AG04449 (cell line): ENCODE data around the gene PSMD9.
"Not testable (repeated sequence)": the region's sequence is repeated elsewhere in the genome, so short reads cannot be mapped to it uniquely, and the experiment has no call there.

Experiments used
- CTCF ChIA-PET: fragments of 350-600 bp; formaldehyde crosslinking; extraction: SDS; loops from one replicate; lab custom pipeline; 2021; ENCODE audit warnings: antibody characterized with exemption; lab: Yijun Ruan, JAX
- POLR2A ChIA-PET: fragments of 400-600, 350-600 bp; formaldehyde crosslinking; extraction: SDS; loops from one replicate; lab custom pipeline; 2020; ENCODE audit warnings: antibody characterized with exemption, inconsistent platforms; lab: Yijun Ruan, JAX
- DNase-seq: peaks from one replicate; pipeline ENCODE4 v3.0.0-alpha.2; 2010; ENCODE audit warnings: low read depth, low spot score
- H3K4me3 ChIP-seq: 2 replicates; pipeline ENCODE4 v1.5.1; 2011; ENCODE audit warnings: low read depth, mild to moderate bottlenecking, control low read depth, low read length
- TF ChIP-seq, protein P1 (sequence below): IDR thresholded peaks from one replicate; pipeline ENCODE4 v1.5.1; 2011; ENCODE audit warnings: mild to moderate bottlenecking, moderate library complexity, low read length, control low read depth, inconsistent platforms; ENCODE audit not compliant: insufficient read depth; ENCODE audit errors: missing control alignments

The PSMD9 gene

DNA sequence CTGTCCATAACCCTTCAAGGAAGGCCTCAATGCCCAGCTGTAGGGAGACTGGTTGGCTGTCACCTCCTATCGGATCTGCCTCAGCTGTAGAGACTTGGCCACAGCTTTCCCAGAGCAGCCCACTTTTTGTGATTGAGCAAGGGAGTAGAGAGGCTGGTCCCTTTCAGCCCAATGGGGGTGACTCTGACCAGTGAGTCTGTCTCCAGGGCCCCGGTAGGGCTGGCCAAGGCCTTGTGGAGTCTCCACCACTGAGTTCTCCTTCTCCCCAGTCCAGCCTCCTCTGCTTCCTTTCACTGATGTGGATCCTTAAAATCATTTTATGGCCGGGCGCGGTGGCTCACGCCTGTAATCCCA, 15.4 kb upstream of the PSMD9 start:
- TF ChIP-seq, protein P1, sequence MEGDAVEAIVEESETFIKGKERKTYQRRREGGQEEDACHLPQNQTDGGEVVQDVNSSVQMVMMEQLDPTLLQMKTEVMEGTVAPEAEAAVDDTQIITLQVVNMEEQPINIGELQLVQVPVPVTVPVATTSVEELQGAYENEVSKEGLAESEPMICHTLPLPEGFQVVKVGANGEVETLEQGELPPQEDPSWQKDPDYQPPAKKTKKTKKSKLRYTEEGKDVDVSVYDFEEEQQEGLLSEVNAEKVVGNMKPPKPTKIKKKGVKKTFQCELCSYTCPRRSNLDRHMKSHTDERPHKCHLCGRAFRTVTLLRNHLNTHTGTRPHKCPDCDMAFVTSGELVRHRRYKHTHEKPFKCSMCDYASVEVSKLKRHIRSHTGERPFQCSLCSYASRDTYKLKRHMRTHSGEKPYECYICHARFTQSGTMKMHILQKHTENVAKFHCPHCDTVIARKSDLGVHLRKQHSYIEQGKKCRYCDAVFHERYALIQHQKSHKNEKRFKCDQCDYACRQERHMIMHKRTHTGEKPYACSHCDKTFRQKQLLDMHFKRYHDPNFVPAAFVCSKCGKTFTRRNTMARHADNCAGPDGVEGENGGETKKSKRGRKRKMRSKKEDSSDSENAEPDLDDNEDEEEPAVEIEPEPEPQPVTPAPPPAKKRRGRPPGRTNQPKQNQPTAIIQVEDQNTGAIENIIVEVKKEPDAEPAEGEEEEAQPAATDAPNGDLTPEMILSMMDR: no peak
- ChIA-PET CTCF (interaction anchor here (0.9 to 3.0 kb wide), 7 partner anchors 11 to 79 kb away, joined by 3 to 16 read pairs (median 5); partner anchors contain the start of genes PSMD9 and RHOF), POLR2A (interaction anchor here (1.0 kb wide), 1 partner anchor 15 kb away, joined by 10 read pairs; the partner anchor contains the start of gene PSMD9)
- no peak overlapping the region for H3K4me3 ChIP-seq
- DNase-seq: no peak

DNA sequence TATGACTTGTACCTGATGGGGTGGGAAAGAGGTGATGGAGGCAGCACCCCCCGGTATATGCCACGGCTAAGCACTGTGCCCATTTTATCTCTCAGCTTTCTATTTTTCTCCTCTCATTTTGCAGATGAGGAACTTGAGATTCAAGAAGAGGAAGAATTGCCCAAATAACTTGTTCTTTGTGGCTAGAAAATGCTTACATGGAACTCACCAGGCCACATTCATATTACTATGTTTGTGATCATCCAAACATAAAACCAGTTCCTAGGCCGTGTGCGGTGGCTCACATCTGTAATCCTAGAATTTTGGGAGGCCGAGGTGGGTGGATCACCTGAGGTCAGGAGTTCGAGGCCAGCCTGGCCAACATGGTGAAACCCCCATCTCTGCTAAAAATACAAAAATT, 14.5 kb upstream of the PSMD9 start:
- DNase-seq: no peak
- TF ChIP-seq, protein P1: no peak
- H3K4me3 ChIP-seq: no peak overlapping the region
- POLR2A ChIA-PET: no interaction called here
- CTCF ChIA-PET: interaction anchor here (1.5 to 3.0 kb wide), 4 partner anchors 11 to 80 kb away, joined by 5 to 16 read pairs (median 10); partner anchors contain the start of genes PSMD9 and RHOF

DNA sequence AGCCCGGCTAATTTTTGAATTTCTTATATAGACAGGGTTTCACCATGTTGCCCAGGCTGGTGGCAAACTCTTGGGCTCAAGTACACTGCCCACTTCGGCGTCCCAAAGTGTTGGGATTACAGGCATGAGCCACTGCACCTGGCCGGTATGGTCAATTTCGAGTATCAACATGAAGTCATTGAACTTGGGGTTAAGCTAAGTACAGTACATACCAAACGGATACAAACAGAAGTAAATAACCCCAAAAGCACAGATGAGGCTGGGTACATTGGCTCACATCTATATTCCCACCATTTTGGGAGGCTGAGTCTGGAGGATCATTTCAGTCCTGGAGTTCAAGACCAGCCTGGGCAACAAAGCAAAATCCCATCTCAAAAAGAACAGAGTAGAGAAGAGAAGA, 13.0 kb upstream of the PSMD9 start:
- no peak for DNase-seq
- H3K4me3 ChIP-seq: no peak overlapping the region
- ChIA-PET POLR2A (no interaction called here), CTCF (interaction anchor here (1.1 to 1.6 kb wide), 2 partner anchors 13 to 81 kb away, joined by 3 to 8 read pairs; partner anchors contain the start of genes PSMD9 and RHOF)
- TF ChIP-seq, protein P1: no peak

DNA sequence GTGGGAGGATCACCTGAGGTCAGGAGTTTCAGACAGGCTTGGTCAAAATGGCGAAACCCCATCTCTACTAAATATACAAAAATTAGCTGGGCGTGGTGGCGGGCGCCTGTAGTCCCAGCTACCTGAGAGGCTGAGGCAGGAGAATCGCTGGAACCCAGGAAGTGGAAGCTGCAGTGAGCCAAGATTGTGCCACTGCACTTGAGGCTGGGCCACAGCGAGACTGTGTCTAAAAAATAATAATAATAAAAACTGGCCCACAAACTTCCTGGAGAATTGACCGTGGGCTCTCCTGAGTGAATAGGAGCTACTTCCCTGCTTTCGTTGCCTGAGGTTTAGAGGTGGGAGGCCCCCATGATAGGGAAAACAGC, 12.5 kb upstream of the PSMD9 start:
- POLR2A ChIA-PET: not testable (repeated sequence)
- CTCF ChIA-PET: interaction anchor here (1.1 to 1.6 kb wide), 2 partner anchors 12 to 82 kb away, joined by 3 to 8 read pairs; partner anchors contain the start of genes PSMD9 and RHOF

DNA sequence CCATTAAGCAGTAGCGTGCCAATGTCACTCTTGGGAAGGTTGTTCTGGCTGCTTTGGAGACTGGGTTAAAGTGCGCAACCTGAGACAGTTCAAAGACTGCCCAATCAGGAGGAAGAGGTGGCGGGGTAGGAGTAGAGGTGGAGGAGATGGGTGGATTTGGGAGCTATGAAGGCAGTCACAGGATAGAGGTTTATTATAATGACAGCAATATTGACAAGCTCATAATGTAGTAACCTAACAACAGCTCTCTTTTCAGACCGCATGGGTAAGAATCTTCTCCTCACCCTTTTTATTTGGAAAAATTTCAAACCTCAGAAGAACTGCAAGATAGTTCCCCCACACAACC, 5.3 kb upstream of the PSMD9 start:
- DNase-seq: no peak
- CTCF ChIA-PET: interaction anchor here (0.8 to 5.1 kb wide), 6 partner anchors 10 to 89 kb away, joined by 3 to 34 read pairs (median 3); partner anchors contain the start of gene RHOF
- POLR2A ChIA-PET: no interaction called here
- TF ChIP-seq, protein P1: no peak
- H3K4me3 ChIP-seq: no peak overlapping the region

More for the DNA sequence above, 12.5 kb upstream of the PSMD9 start:
- H3K4me3 ChIP-seq, DNase-seq: not testable (repeated sequence)

DNA sequence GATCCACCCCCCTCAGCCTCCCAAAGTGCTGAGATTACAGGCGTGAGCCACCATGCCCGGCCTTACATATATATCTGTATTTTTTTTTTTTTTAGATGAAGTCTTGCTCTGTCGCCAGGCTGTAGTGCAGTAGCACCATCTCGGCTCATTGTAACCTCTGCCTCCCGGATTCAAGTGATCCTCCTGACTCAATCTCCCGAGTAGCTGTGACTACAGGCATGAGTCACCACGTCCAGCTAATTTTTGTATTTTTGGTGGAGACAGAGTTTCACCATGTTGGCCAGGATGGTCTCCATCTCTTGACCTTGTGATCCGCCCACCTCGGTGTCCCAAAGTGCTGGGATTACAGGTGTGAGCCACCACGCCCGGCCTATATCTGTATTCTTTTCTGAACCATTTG, 3.5 kb upstream of the PSMD9 start:
- H3K4me3 ChIP-seq, DNase-seq, POLR2A ChIA-PET: not testable (repeated sequence)
- CTCF ChIA-PET: interaction anchor here (1.4 to 5.1 kb wide), 2 partner anchors 12 to 91 kb away, joined by 6 to 34 read pairs; partner anchors contain the start of gene RHOF

DNA sequence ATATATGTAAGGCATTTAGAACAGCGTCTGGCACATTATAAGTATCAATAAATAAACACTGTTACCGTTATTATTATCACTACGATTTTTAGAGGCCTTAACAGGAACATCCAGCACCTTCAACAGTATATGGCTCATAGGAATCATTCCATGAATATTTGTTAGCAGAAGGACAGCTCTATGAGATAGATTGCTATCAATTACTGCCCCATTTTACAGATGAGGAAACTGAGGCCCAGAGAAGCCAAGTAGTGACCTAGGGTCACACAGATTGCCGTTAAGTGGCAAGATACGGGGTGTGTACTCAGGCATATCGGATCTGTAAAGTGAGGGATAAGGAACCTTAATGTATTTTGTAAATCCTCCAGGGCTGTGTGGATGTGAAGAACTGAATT, 510 bp upstream of the PSMD9 start:
- no peak for DNase-seq
- H3K4me3 ChIP-seq: peak overlapping the region; percentile 99
- POLR2A ChIA-PET: interaction anchor here (0.6 to 2.7 kb wide), 10 partner anchors 15 to 203 kb away, joined by 3 to 12 read pairs (median 5); partner anchors contain the start of gene RHOF
- CTCF ChIA-PET: interaction anchor here (0.8 to 11.5 kb wide), 27 partner anchors 8 to 235 kb away, joined by 3 to 230 read pairs (median 4); partner anchors contain the start of genes CFAP251 and RHOF
- TF ChIP-seq, protein P1: no peak
